Omental fat pad (tissue), 4 donors: ENCODE results near the gene BAG2. TPM values are rescaled to one million over a fixed set of nuclear protein-coding genes. Genes with fewer than 3 reads are reported as not detected.

Experiments used
- ATAC-seq: fragments of 150-250 bp; one replicate; pipeline ENCODE4 v1.9.1; 2016; ENCODE audit warnings: mild to moderate bottlenecking, moderate library complexity; ENCODE audit not compliant: low FRiP score
- DNase-seq: peaks from one replicate; pipeline ENCODE4 v3.0.0-alpha.2; 2019; ENCODE audit warnings: low spot score
- total RNA-seq, 4 donors: library from RNA; depleted of rRNA; stranded (reverse); fragments of >200 nt; gene quantifications; one replicate each; pipeline ENCODE4 v1.1.0, GENCODE V29; 2016
- TF ChIP-seq, protein P1 (sequence below), 3 donors: fragments of 450-650 bp; IDR thresholded peaks; one replicate each; pipeline ENCODE4 v1.5.1; 2016 to 2017; ENCODE audit warnings: antibody characterized with exemption in 3 of 3, mild to moderate bottlenecking in 3 of 3, moderate library complexity in 2 of 3

Gene BAG2
- total RNA-seq = 1 to 10 TPM; 3.0 to 6.6 (median 4.6) TPM

GRCh38 chr6:57172136-57173055 lies at the start of gene BAG2:
Gene BAG2, plus strand, starts transcription at chr6:57172326. Its CDS starts 372 bp downstream, at chr6:57172698.
- TF ChIP-seq, protein P1, sequence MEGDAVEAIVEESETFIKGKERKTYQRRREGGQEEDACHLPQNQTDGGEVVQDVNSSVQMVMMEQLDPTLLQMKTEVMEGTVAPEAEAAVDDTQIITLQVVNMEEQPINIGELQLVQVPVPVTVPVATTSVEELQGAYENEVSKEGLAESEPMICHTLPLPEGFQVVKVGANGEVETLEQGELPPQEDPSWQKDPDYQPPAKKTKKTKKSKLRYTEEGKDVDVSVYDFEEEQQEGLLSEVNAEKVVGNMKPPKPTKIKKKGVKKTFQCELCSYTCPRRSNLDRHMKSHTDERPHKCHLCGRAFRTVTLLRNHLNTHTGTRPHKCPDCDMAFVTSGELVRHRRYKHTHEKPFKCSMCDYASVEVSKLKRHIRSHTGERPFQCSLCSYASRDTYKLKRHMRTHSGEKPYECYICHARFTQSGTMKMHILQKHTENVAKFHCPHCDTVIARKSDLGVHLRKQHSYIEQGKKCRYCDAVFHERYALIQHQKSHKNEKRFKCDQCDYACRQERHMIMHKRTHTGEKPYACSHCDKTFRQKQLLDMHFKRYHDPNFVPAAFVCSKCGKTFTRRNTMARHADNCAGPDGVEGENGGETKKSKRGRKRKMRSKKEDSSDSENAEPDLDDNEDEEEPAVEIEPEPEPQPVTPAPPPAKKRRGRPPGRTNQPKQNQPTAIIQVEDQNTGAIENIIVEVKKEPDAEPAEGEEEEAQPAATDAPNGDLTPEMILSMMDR (IDR thresholded peaks at IDR 0.05) = no peak
- DNase-seq (peak; percentile 77), ATAC-seq (peak; percentile 94)

DNA sequence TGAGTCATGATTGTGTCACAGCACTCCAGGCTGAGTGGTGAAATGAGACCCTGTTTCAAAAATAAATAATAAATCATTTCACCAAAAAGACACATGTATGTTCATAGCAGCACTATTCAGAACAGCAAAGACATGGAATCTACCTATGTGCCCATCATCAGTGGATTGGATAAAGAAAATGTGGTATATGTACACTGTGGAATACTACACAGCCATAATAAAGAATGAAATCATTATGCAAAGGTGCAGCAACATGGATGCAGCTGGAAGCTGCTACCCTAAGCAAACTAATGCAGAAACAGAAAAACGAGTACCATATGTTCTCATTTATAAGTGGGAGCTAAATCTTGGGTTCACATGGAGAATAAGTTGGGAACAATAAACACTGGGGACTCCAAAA lies 49.0 kb upstream of the BAG2 start:
- ATAC-seq (no peak), DNase-seq (no peak)
- TF ChIP-seq, protein P1 (IDR thresholded peaks at IDR 0.05) = no peak

- ATAC-seq (no peak), DNase-seq (no peak)
- TF ChIP-seq, protein P1 (IDR thresholded peaks at IDR 0.05) = no peak
Measured at GRCh38 chr6:57127763-57128162, 44.4 kb upstream of the BAG2 start.

DNA sequence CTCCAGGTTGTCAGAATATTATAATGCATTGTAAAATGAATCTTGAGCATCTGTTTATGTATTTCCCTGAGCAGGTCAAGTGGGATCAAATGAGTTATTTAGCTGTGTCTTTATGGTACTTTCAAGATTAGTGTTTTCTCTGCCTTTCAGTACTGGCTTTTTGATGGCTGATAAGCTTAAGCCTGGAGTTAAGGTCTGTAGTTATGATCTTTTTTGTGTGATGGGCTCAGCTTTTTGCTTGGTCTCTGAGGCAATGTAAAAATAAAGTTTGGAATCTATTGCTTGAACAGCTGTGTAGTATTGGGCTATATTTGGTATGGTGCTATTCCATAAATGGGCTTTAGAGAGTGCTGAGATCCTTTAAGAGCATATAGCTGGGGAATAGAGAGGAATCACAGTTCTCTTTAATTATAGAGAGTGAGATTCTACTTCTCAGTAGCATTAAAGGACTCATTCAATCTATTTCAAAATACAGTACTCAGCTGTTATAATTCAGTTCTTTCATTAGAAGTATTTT lies 41.4 kb upstream of the BAG2 start:
- DNase-seq (no peak), ATAC-seq (no peak)
- TF ChIP-seq, protein P1 (IDR thresholded peaks at IDR 0.05) = no peak

DNA sequence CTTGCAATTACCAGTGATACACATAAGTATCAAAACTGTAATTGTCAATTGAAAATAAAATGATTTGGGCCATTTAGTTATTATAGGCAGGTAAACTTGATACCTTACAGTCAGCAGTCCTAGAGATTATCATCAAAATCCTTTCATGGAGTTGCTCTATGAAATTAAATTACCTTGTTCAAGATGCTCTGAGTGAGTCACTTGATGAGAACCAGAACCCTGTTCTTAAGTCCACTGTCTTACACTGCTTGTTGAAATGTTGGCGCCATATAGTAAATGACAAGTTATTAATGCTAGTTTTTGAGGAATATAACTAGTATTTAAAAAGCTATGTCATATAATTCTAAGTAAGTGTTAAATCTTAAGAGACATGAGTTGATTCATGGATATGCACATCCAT lies 37.2 kb upstream of the BAG2 start:
- TF ChIP-seq, protein P1 (IDR thresholded peaks at IDR 0.05) = no peak
- DNase-seq (no peak), ATAC-seq (no peak)

GRCh38 chr6:57135885-57136284 lies 36.2 kb upstream of the BAG2 start:
- DNase-seq (no peak), ATAC-seq (no peak)
- TF ChIP-seq, protein P1 (IDR thresholded peaks at IDR 0.05) = no peak

DNA sequence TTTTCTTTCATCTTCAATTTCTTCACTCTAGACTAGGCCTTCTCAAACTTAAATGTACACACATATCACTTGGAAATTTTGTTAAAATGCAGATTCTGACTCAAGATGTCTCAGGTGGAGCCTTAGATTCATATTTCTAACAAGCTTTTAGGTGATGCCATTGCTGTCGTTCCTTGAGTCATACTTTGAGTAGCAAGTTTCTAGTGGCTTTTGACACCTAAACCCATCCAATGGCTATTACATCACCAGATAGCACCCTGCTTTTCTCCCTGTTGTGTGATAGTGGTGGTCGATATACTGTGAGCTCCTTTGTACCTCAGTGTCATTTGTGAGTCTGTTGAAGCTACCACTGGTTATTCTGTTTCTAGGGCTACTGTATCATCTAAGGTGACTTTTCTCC lies 34.8 kb upstream of the BAG2 start:
- ATAC-seq (no peak), DNase-seq (no peak)
- TF ChIP-seq, protein P1 (IDR thresholded peaks at IDR 0.05) = no peak
